Endothelial cell of hepatic sinusoid (primary cell): Measurements from ENCODE around the gene CAMKK2.
"Not testable (repeated sequence)": the region's sequence is repeated elsewhere in the genome, so short reads cannot be mapped to it uniquely, and the experiment has no call there.

Experiments
- in situ Hi-C: cut with HindIII; loops from 2 replicates; pipeline ENCODE4 v1.10.0; 2017; ENCODE audit warnings: low sequenced_read_pairs

Gene CAMKK2

GRCh38 chr12:121299662-121300061 is 3.2 kb upstream of the CAMKK2 start:
- in situ Hi-C loops: no loop called here

- in situ Hi-C loops: not testable (repeated sequence)
Measured at GRCh38 chr12:121298411-121298810, 1.9 kb upstream of the CAMKK2 start.

DNA sequence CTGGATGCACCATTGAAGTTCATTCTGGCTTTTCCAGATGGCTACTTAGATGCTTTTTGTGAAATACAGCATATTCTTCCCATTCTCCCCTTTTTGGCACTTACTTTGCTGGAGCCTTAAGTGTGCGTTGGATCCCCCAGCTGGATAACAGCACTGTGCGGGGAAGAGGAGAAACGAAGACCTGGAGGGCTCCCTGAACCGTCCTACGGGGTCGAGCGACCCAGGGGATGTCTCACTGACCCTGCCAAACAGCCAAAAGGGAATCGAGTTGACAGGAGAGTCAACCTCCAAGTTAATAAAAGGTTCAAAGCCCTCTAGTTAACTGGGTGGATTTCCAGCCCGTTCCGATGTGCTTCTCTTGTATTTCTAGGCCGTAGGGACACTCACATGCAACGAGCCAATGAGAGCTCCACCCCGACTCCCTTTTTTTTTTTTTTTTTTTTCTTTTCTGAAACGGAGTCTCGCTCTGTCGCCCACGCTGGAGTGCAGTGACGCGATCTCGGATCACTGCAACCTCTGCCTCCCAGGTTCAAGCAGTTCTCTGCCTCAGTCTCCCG is 1.0 kb upstream of the CAMKK2 start:
- in situ Hi-C loops: no loop called here

DNA sequence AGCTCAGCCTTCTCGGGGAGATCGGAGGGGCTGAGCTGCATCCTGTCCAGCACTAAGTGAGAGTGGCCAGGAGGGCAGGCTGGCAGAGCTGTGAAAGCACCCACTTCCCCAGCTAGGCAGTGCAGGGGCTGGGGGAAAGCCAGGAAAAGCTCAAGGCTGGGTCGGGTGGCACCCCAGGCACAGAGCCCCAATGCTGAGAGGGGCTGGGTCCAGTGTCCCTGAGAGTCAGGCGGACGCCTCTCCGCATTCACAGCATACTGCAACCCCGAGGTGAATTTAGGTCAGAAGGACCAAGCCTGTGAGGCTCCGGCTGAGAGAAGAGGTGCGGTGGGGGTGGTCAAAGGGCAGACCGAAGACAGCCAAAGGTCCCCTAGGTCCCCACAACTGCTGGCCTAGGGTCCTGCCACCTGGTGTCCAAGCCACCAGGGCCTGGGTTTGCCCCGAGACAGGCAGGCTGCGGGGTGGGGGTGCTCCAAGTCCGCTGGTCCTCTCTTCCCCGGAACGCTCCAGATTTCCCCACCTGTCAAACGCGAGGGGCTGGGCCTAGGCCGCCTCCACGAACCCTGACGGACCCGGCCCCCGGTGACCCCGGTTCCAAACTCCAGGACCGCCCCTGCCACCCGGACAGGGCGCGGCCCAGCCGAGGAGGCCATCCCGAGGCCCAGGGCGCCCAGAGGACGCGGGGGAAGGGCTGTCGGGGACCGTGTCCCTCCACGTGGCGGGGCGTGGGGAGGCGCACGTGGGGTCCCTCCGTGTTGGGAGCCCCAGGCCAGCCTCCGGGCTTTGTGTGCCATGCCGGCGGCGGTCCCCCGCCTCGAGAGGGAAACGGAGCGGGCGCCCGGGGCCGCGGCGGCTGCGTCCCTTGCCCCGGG is 527 bp downstream of the CAMKK2 start:
- in situ Hi-C loops: no loop called here

DNA sequence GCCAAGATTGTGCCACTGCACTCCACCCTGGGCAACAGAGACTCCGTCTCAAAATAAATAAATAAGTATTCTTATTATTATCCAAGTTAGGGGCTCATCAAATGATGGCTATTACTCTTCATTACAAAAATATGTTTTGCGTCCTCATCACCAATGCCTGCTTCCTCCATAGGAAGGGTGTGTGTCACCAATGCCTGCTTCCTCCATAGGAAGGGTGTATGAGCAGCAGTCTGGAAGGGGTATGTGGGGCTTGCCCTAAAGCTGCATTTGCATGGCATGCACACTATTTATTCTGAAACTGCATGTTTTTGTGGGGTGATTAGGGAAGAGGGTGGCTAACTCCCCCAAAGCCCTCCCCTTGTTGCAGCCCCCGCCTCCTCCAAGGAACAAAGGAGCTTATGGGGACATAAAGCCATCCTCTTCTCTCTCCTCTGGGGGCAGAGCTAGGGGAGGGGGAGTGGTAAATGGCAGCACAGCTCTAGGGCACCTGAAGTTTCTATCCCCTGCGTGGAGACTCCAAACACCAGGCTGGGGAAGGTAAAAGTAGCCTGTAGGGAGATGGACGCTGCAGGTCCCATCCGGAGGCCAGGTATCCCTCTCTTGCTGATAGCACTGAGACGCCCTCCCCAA is 1.3 kb downstream of the CAMKK2 start:
- in situ Hi-C loops: no loop called here

DNA sequence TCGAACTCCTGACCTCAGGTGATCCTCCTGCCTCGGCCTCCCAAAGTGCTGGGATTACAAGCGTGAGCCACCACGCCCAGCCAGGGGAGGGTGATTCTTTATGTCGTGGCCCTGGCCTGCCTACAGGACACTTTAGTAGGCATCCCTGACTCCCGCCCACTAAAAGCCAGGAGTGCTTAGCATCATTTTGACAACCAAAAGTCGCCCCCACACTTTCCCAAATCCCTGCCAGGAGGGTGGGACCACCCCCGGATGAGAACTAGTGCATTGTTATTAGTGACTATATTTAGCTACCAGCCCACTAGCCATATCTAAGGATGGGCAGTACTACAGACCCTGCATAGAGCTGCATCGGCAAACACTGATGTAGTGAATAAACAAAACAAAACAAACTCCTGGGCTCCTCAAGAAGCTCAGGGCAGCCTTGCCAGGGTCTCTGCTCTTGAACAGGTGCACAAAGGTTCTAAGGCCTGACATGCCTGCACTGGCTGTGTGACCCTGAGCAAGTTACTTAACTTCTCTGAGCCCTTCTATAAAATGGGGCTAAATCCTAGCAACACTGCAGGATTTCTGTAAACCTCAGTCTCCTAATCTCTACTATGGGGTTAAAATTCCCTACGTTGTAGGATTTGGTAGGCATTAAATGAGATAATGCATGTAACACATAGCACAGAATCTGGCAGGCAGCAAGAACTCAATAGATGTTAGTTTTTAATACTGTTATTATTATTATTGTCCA is 2.2 kb downstream of the CAMKK2 start:
- in situ Hi-C loops: no loop called here

GRCh38 chr12:121293603-121294002 is 2.9 kb downstream of the CAMKK2 start:
- in situ Hi-C loops: no loop called here

GRCh38 chr12:121290410-121290809 is 6.1 kb downstream of the CAMKK2 start:
- in situ Hi-C loops: no loop called here

DNA sequence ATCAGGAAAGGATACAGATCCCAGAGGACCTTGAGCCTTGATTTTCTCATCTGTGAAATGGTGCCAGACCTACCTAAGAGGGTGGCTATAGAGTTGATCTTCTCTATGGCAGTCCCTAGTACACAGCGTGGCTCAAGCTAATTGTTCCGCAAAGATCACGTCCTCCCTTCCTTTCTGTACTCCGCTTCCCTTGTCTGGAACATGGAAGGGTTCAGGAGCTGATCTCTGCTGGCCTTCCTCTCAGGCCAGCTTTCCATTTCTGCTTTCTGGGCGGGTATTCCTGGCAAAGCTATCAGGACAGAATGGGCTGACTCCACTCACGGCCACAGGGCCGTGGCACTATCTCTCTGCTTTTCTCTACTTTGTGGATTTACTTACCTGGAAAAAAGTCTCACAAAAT is 6.5 kb downstream of the CAMKK2 start:
- in situ Hi-C loops: loop anchor here (5.0 to 10.0 kb wide), 2 partner anchors 72 to 595 kb away; no protein-coding TSS in a partner anchor

DNA sequence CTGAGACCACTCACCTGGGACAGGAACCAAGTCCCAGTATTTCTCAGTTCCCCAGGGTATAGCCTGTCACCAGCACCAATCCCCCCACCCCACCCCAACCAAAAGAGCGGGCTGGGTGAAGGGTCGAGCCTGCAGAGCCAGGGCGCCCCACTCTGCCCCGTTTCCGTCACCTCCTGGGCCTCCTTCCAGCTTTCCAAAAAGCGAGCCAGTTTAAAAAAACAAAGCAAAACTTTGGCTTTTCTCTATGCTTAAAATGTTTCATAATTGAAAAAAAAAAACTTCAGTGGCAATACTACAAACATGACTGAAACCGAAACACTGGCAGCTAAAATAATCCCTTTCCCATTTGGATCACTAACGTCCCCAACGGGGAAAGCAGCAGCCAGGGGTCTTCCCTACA is 7.5 kb downstream of the CAMKK2 start:
- in situ Hi-C loops: loop anchor here (5.0 to 10.0 kb wide), 2 partner anchors 73 to 594 kb away; no protein-coding TSS in a partner anchor

GRCh38 chr12:121288158-121288845 is 8.2 kb downstream of the CAMKK2 start:
- in situ Hi-C loops: loop anchor here (5.0 to 10.0 kb wide), 2 partner anchors 74 to 594 kb away; no protein-coding TSS in a partner anchor

DNA sequence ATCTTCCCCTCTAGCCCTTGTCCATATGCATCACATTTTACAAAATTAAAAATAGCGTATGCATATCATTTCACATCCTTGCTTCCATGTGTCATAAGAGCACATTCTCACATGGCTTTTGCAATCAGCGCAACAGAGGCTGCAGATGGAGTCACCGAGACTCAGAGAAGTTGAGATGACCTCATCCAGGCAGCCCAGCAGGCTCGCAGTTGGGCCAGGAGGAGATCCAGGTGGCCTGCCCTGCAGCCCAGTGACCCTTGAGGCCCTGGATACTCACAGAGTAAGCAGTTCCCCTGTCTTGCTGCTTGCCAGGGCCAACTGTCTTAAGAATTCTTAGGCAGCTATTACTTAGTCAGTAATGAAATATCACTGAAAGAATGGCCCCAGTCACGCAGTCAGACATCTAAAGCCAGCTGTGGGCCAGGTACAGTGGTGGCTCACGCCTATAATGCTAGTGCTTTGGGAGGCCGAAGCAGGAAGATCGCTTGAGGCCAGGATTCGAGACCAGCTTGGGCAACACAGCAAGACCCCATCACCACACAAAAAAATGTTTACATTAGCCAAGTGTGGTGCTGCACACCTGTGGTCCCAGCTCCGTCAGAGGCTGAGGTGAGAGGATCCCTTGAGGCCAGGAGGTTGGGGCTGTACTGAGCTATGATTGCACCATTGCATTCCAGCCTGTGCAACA is 9.1 kb downstream of the CAMKK2 start:
- in situ Hi-C loops: loop anchor here (5.0 to 10.0 kb wide), 2 partner anchors 75 to 593 kb away; no protein-coding TSS in a partner anchor

DNA sequence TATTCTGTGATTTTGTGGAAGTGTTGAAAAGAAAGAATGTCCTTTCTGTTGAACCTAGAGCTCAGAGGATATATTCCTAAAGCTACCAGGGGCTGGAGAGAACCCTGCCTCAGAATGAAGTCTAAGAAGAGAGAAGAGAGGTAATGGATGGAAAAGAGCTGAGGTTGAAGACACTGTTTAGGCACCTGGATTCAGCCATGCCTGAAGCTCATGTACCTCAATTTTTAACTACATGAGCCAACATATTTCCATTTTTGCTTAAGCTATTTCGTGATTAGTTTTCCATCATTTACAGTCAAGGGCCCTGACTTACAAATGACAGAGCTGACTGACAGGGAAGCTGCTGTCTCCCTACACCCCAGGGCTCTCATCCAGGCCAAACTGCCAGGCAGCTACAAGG is 10.7 kb downstream of the CAMKK2 start:
- in situ Hi-C loops: loop anchor here (5.0 to 10.0 kb wide), 2 partner anchors 76 to 591 kb away; no protein-coding TSS in a partner anchor

GRCh38 chr12:121284551-121285390 is 11.7 kb downstream of the CAMKK2 start:
- in situ Hi-C loops: loop anchor here (5.0 to 10.0 kb wide), 2 partner anchors 78 to 590 kb away; no protein-coding TSS in a partner anchor

- in situ Hi-C loops: loop anchor here (10.0 kb wide), 1 partner anchor 589 kb away; no protein-coding TSS in a partner anchor
Measured at GRCh38 chr12:121283841-121284240, 12.7 kb downstream of the CAMKK2 start.

DNA sequence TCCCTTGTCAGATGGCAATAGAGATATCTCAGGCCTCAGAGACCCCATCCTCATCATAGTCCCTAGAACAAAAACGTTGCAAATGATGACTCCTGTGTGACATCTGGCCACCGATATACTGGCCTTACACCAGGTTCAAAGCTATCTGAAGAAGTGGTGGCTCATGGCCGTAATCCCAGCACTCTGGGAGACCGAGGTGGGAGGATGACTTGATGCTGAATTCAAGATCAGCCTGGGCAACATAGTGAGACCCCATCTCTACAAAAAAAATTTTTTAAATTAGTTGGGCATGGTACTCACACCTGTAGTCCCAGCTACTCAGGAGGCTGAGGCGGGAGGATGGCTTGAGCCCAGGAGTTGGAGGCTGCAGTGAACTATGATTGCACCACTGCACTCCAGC is 13.1 kb downstream of the CAMKK2 start:
- in situ Hi-C loops: loop anchor here (10.0 kb wide), 1 partner anchor 589 kb away; no protein-coding TSS in a partner anchor

DNA sequence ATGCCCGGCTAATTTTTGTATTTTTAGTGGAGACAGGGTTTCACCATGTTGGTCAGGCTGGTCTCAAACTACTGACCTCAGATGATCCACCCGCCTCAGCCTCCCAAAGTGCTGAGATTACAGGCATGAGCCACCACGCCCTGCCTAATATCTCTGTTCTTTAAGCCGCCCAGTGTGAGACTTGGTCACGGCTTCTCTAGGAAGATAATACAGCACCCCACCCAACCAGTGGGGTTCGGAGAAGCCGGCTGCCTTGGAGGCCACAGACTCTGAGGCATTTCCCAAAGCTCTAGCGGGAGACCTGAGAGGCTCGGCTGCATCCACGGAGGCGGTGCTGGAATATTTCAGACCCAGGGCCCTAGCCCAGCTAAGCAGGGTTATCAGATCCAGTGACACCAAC is 13.6 kb downstream of the CAMKK2 start:
- in situ Hi-C loops: loop anchor here (10.0 kb wide), 1 partner anchor 588 kb away; no protein-coding TSS in a partner anchor

DNA sequence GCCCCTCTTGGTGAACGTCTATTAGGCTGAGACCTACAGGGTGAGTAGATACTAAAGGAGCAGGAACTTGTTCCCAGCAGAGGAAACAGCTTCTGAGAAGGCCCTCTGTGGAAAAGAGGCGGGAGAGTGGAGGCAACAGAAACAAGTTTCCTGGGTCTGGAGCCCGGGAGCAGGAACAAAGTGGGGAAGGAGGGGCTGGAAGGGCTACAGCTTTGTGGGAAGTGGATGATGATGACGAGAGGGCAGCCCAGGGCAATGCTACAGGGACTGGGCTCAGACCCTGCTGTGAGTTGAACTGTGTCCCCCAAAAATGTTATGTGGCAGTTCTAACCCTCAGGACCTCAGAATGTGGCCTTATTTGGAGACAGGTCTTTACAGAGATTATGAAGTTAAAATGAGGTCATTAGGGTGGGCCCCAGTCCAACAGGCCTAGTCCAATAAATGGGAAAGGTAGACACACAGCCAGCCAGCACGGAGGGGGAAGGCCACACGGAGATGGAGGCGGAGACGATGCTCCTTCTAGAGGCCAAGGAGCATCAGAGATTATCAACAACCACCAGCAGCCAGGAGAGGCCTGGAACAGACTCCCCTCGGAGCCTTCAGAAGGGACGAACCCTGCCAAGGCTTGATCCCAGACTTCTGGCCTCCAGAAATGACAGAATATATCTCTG is 14.3 kb downstream of the CAMKK2 start:
- in situ Hi-C loops: loop anchor here (10.0 kb wide), 1 partner anchor 587 kb away; no protein-coding TSS in a partner anchor
